A549 (cell line): Measurements from ENCODE around the gene GATAD2A. TPM values are rescaled to one million over a fixed set of nuclear protein-coding genes. Genes with fewer than 3 reads are reported as not detected.

Experiments
- ATAC-seq, 2 experiments: fragments of 200-7000 bp in 1 of 2; fragments of >200 bp in 1 of 2; cut with Nextera tagmentation in 1 of 2; cut with Tn5 transposase in 1 of 2; 3 replicates each; pipeline versions ENCODE4 v1.8.0 to v1.9.1; 2018 to 2020; ENCODE audit warnings: mild to moderate bottlenecking in 1 of 2, moderate library complexity in 1 of 2
- CTCF ChIA-PET: fragments of 300-600 bp; sonication (Branson Sonifier 250); formaldehyde crosslinking; extraction: SDS; loops from one replicate; lab custom pipeline; 2021; ENCODE audit warnings: antibody characterized with exemption, inconsistent platforms; lab: Yijun Ruan, JAX
- POLR2A ChIA-PET: fragments of 350-600 bp; formaldehyde crosslinking; extraction: SDS; loops from one replicate; lab custom pipeline; 2021; ENCODE audit warnings: antibody characterized with exemption, inconsistent platforms; lab: Yijun Ruan, JAX
- DNase-seq, 2 experiments: peaks; one replicate each; pipeline versions ENCODE4 v3.0.0 to v3.0.0-alpha.2; 2011 to 2016; ENCODE audit warnings: low read depth in 1 of 2, low spot score in 1 of 2
- FAIRE-seq: peaks from 2 replicates; lab custom pipeline; 2011; peaks lifted over from hg19 to GRCh38; lab: Jason Lieb, UNC
- H3K27ac ChIP-seq, 2 experiments: fragments of >200 bp; sonication (Bioruptor Twin); formaldehyde crosslinking; 3 replicates each; pipeline ENCODE4 v1.5.1; 2016 to 2017
- H3K4me1 ChIP-seq: fragments of >200 bp; sonication (Bioruptor Twin); formaldehyde crosslinking; 3 replicates; pipeline ENCODE4 v1.6.1; 2016
- H3K4me2 ChIP-seq: fragments of >200 bp; sonication (Bioruptor Twin); formaldehyde crosslinking; 3 replicates; pipeline ENCODE4 v1.6.1; 2016
- H3K4me3 ChIP-seq: fragments of >200 bp; sonication (Bioruptor Twin); formaldehyde crosslinking; 3 replicates; pipeline ENCODE4 v1.5.1; 2016
- H3K9me3 ChIP-seq: fragments of >200 bp; sonication (Bioruptor Twin); formaldehyde crosslinking; 3 replicates; pipeline ENCODE4 v1.6.1; 2016
- CBX2 ChIP-seq: fragments of 200-600 bp; sonication (generic); IDR thresholded peaks from 2 replicates; pipeline ENCODE4 v1.6.1; 2016; ENCODE audit warnings: low read depth, mild to moderate bottlenecking, borderline replicate concordance
- CEBPB ChIP-seq, 2 experiments: fragments of >200 bp in 1 of 2; sonication (Bioruptor Twin) in 1 of 2; formaldehyde crosslinking in 1 of 2; IDR thresholded peaks; 2 replicates each; pipeline ENCODE4 v1.6.1; 2012 to 2016
- ELK1 ChIP-seq: fragments of 150-350 bp; IDR thresholded peaks from 2 replicates; pipeline ENCODE4 v1.6.1; 2014; ENCODE audit warnings: low read depth, mild to moderate bottlenecking, low read length
- EP300 ChIP-seq, 2 experiments: fragments of >200 bp; sonication (Bioruptor Twin); formaldehyde crosslinking; IDR thresholded peaks; 2 replicates in 1 of 2; 3 replicates in 1 of 2; pipeline ENCODE4 v1.6.1; 2016 to 2017
- ESRRA ChIP-seq: fragments of 150-350 bp; IDR thresholded peaks from 2 replicates; pipeline ENCODE4 v1.6.1; 2014; ENCODE audit warnings: mild to moderate bottlenecking, low read length, borderline replicate concordance
- HDAC2 ChIP-seq: fragments of 200-600 bp; sonication (generic); IDR thresholded peaks from 2 replicates; pipeline ENCODE4 v1.6.1; 2016
- HOXA7 ChIP-seq: fragments of 250-450 bp; sonication (Bioruptor Pico); IDR thresholded peaks from 2 replicates; pipeline ENCODE4 v1.5.0; 2020; ENCODE audit warnings: mild to moderate bottlenecking, moderate library complexity
- MAFK ChIP-seq: fragments of 450-650 bp; IDR thresholded peaks from 2 replicates; pipeline ENCODE4 v1.6.1; 2014; ENCODE audit not compliant: partially characterized antibody
- MAX ChIP-seq: IDR thresholded peaks from 2 replicates; pipeline ENCODE4 v1.6.1; 2012
- NR3C1 ChIP-seq: fragments of >200 bp; sonication (Bioruptor Twin); formaldehyde crosslinking; IDR thresholded peaks from 3 replicates; pipeline ENCODE4 v1.6.1; 2017
- RAD21 ChIP-seq, 2 experiments: fragments of >200 bp in 1 of 2; sonication (Bioruptor Twin) in 1 of 2; formaldehyde crosslinking in 1 of 2; IDR thresholded peaks in 1 of 2; conservative IDR thresholded peaks in 1 of 2; 2 replicates in 1 of 2; 3 replicates in 1 of 2; pipeline ENCODE4 v1.6.1; 2012 to 2018; ENCODE audit warnings: inconsistent platforms in 1 of 2
- RARB ChIP-seq: fragments of 250-450 bp; sonication (Bioruptor Pico); IDR thresholded peaks from 2 replicates; pipeline ENCODE4 v1.8.0; 2021; ENCODE audit warnings: mild to moderate bottlenecking, moderate library complexity
- REST ChIP-seq: fragments of 200-600 bp; sonication (generic); IDR thresholded peaks from 2 replicates; pipeline ENCODE4 v1.6.1; 2016; ENCODE audit warnings: antibody characterized with exemption, mild to moderate bottlenecking, moderate library complexity
- RFX5 ChIP-seq: fragments of 450-650 bp; IDR thresholded peaks from 2 replicates; pipeline ENCODE4 v1.7.1; 2014; ENCODE audit warnings: antibody characterized with exemption, mild to moderate bottlenecking, moderate library complexity
- TFCP2L1 ChIP-seq: fragments of 250-450 bp; sonication (Bioruptor Pico); IDR thresholded peaks from 2 replicates; pipeline ENCODE4 v1.5.0; 2021; ENCODE audit warnings: mild to moderate bottlenecking
- TP53 ChIP-seq: fragments of 250-450 bp; sonication (Bioruptor Pico); IDR thresholded peaks from 2 replicates; pipeline ENCODE4 v1.5.0; 2021; ENCODE audit warnings: mild to moderate bottlenecking, moderate library complexity
- USF2 ChIP-seq: fragments of 450-650 bp; IDR thresholded peaks from 2 replicates; pipeline ENCODE4 v1.6.1; 2014; ENCODE audit warnings: antibody characterized with exemption
- ZFP36 ChIP-seq: fragments of 450-650 bp; IDR thresholded peaks from 2 replicates; pipeline ENCODE4 v1.6.1; 2014; ENCODE audit warnings: borderline replicate concordance; ENCODE audit not compliant: partially characterized antibody
- WGBS: methylation state at CpG from one replicate; pipeline ENCODE4 v1.1.6; 2017; ENCODE audit errors: missing lambda C conversion rate; 5-methylcytosine and 5-hydroxymethylcytosine counted together
- polyA plus RNA-seq, 4 experiments: library from polyadenylated mRNA; depleted of rRNA in 3 of 4; stranded (reverse); fragments of >200 nt; fragmentation: RNase III in 1 of 4; extraction: RNeasy Plus Mini Kit Qiagen cat#74134 plus additional on column Dnase treatment in 1 of 4; gene quantifications; 2 replicates in 3 of 4; 3 replicates in 1 of 4; pipeline ENCODE4 v1.2.3, GENCODE V29; 2011 to 2017
- TF ChIP-seq, protein P1 (sequence below): fragments of 250-450 bp; sonication (Bioruptor Pico); IDR thresholded peaks from 2 replicates; pipeline ENCODE4 v1.5.0; 2021; ENCODE audit warnings: mild to moderate bottlenecking, moderate library complexity, borderline replicate concordance
- TF ChIP-seq, protein P2 (sequence below): IDR thresholded peaks from 2 replicates; pipeline ENCODE4 v1.6.1; 2012
- TF ChIP-seq, protein P3 (sequence below): fragments of >200 bp; sonication (Bioruptor Twin); formaldehyde crosslinking; IDR thresholded peaks from 3 replicates; pipeline ENCODE4 v1.5.1; 2016

GATAD2A gene
- polyA plus RNA-seq, 2 of the 4 experiments (the other 2 are of a cell fraction), result 25.2 to 28.9 TPM

- CTCF ChIA-PET, result no interaction called here
- TF ChIP-seq HDAC2 (no peak), TFCP2L1 (CRISPR knock-in tag) (no peak), ESRRA (no peak), RFX5 (no peak), USF2 (no peak), MAX (no peak), MAFK (no peak), CBX2 (no peak), ZFP36 (no peak), RAD21 (conservative IDR thresholded peaks at IDR 0.05 in 1 of 2, IDR thresholded peaks at IDR 0.05 in 1 of 2) (no peak), ELK1 (no peak), NR3C1 (no peak), EP300 (IDR thresholded peaks at IDR 0.05) (no peak), HOXA7 (no peak)
- TF ChIP-seq, protein P1, sequence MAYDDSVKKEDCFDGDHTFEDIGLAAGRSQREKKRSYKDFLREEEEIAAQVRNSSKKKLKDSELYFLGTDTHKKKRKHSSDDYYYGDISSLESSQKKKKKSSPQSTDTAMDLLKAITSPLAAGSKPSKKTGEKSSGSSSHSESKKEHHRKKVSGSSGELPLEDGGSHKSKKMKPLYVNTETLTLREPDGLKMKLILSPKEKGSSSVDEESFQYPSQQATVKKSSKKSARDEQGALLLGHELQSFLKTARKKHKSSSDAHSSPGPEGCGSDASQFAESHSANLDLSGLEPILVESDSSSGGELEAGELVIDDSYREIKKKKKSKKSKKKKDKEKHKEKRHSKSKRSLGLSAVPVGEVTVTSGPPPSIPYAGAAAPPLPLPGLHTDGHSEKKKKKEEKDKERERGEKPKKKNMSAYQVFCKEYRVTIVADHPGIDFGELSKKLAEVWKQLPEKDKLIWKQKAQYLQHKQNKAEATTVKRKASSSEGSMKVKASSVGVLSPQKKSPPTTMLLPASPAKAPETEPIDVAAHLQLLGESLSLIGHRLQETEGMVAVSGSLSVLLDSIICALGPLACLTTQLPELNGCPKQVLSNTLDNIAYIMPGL (CRISPR knock-in tag), result no peak
- TF ChIP-seq, protein P2, sequence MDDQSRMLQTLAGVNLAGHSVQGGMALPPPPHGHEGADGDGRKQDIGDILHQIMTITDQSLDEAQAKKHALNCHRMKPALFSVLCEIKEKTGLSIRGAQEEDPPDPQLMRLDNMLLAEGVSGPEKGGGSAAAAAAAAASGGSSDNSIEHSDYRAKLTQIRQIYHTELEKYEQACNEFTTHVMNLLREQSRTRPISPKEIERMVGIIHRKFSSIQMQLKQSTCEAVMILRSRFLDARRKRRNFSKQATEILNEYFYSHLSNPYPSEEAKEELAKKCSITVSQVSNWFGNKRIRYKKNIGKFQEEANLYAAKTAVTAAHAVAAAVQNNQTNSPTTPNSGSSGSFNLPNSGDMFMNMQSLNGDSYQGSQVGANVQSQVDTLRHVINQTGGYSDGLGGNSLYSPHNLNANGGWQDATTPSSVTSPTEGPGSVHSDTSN, result no peak
- TF ChIP-seq, protein P3, sequence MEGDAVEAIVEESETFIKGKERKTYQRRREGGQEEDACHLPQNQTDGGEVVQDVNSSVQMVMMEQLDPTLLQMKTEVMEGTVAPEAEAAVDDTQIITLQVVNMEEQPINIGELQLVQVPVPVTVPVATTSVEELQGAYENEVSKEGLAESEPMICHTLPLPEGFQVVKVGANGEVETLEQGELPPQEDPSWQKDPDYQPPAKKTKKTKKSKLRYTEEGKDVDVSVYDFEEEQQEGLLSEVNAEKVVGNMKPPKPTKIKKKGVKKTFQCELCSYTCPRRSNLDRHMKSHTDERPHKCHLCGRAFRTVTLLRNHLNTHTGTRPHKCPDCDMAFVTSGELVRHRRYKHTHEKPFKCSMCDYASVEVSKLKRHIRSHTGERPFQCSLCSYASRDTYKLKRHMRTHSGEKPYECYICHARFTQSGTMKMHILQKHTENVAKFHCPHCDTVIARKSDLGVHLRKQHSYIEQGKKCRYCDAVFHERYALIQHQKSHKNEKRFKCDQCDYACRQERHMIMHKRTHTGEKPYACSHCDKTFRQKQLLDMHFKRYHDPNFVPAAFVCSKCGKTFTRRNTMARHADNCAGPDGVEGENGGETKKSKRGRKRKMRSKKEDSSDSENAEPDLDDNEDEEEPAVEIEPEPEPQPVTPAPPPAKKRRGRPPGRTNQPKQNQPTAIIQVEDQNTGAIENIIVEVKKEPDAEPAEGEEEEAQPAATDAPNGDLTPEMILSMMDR, result no peak
- no peak for FAIRE-seq
- POLR2A ChIA-PET, result no interaction called here
- H3K4me1 ChIP-seq, result no peaks in the 10 kb centered on the region
- no peak overlapping the region for H3K4me2 ChIP-seq
- 90% methylated on average over 18 of the region's 21 CpGs for WGBS
- no peak for DNase-seq
- H3K9me3 ChIP-seq, result no peaks in the 10 kb centered on the region
- no peak overlapping the region for H3K4me3 ChIP-seq
- H3K27ac ChIP-seq, result no peak overlapping the region
- ATAC-seq, result 0 out of 6 replicates have a peak, but pooled peaks of 1 of the 2 experiments have one; percentile 13
Measured at GRCh38 chr19:19420570-19421298, 15.3 kb downstream of the GATAD2A start.

GRCh38 chr19:19421299-19421696 lies 15.8 kb downstream of the GATAD2A start:
- no peaks in the 10 kb centered on the region for H3K9me3 ChIP-seq
- no peaks in the 10 kb centered on the region for H3K4me1 ChIP-seq
- no peak overlapping the region for H3K27ac ChIP-seq
- DNase-seq (no peak), FAIRE-seq (no peak), ATAC-seq (no peak)
- H3K4me2 ChIP-seq, result no peak overlapping the region
- 88% methylated on average over 6 of the region's 9 CpGs for WGBS
- TF ChIP-seq TP53 (CRISPR knock-in tag), result no peak
- no peak for TF ChIP-seq REST
- TF ChIP-seq CEBPB (IDR thresholded peaks at IDR 0.05), result no peak
- no peak for TF ChIP-seq ESRRA
- TF ChIP-seq RARB (CRISPR knock-in tag), result no peak
- H3K4me3 ChIP-seq, result no peak overlapping the region
- ChIA-PET POLR2A (no interaction called here), CTCF (no interaction called here)
